HG03558 (cell line): Measurements from ENCODE around the gene CMSS1.
A peak's percentile ranks its signal among the peaks of the same experiment; 100 is the strongest.

Experiments used
- ATAC-seq: cut with Tn5 transposase; IDR thresholded peaks from one replicate; pipeline ENCODE4 v1.9.1; 2021; ENCODE audit warnings: moderate number of reproducible peaks; ENCODE audit not compliant: unreplicated experiment; ENCODE audit errors: extremely low read depth

Gene CMSS1

DNA sequence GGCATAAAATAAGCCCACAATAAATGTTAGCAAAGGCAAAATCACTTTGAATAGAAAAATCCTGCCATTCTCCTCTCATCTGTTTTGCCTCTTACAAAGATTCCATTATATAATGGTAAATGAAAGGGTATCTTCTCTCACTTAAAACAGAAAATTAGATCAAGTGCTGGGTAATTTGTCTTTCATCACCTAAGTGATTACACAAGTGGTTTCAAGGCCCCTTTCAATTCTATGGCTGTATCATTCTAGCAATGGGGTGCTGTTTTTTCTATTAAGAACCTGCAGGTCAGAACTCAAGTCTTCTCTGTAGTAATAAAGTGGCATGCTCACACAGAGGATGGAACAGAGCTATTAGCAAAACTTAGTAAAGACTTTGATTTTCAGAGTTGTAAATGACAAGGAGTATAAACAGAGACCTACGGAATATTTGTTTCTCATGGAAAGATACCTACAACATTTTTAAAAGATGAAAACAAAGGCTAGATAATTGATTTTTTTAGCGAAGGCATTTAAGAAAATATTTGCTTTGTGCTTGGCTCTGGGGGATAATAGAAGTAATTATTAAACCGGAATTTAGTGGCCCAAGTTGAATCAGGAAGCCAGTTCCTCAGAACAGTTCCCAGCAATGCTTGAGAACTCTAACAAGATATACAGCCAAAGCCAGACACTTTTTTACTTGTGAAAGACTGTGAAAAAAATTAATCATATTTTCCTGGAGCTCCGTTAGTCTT is 137.4 kb downstream of the CMSS1 start:
- ATAC-seq, result no peak

DNA sequence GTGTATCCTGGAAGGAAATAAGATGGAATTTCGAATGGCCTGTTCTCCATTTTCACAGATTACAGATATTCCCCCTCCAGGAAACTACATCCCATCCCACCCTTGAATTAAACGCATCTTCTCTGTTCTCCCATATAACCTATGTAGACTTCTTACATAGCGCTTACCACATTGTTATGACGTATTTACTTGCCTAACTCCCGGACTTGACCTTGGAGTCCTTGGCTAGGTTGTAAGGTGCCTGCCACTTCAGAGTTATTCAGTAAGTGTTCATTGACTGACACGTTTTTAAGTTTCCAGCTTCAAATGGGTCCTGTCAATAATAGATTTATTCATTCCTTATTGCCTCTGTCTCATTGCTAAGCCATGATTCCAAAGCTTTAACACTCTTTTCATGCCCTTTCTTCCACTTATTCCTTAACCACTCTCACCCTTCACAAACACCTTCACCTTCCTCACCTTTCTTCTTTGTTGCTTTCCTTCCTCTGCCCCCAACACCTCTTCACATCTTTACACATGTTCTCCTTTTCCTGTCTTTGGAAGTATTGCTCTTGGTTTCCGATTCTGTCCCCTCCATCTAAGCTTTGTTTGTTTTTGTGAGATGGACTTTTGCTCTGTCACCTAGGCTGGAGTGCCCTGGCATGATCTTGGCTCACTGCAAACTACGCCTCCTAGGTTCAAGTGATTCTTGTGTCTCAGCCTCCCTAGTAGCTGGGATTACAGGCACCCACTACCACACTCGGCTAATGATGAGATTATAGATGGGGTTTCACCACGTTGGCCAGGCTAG is 138.3 kb downstream of the CMSS1 start:
- no peak for ATAC-seq

DNA sequence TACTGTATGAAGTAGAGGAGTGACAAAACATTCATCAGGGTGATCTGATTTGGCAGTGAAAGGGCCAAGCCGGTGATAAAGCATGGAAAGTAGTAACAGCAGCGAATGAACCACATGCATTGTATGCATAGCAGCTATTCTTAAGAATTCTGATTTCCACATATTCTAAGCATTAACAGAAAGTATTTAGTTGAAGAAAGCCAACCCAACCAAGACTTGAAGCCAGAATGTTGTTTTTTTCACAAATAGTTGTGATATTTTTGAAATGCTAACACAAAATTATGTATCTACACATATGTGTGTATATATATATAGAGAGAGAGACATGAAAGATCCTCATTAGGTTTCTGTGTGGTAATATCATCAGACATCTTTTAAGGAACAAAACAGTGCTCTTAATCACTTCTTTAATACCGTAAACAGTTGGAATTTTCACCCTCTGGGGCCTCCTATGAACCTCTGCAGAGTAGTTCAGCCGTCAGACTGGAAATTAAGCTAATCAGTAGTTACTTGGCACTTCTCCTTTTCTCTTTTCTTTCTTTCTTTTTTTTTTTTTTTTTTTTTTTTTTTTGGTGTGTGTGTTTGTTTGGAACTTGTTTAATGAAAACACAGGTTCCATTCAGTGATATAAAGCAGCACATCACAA is 139.6 kb downstream of the CMSS1 start:
- ATAC-seq, result no peak

DNA sequence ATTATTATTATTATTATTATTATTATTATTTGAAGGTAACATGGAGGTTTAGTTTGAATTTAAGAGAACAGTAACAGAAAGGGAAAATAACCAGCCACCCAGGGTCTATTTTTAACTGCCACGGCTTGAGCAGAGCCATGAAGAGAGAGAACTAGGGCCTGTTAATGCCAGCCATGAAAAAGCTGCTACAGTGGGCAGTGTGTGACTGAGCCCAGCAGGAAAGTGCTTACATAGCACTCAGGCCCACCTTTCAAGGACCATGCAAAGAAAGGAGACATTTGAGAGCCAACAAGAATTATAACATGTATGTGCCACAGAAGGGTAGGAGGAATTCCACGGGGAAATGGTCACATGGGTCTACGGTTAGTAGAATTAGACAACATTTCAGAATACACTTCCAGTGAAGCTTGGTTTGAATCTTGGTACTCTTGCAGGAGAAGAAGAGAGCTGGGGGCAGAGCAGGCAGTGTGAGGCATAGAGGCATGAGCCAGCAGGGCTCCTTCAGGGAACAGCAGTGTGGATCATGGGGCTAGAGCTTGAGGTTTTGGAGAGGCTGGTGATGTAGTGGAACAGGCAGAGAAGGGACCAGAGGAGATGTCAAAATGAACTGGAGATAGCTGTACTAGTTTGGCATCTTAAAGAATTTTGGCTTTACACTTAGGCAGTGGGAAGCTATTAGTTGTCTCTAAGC is 140.7 kb downstream of the CMSS1 start:
- no peak for ATAC-seq

DNA sequence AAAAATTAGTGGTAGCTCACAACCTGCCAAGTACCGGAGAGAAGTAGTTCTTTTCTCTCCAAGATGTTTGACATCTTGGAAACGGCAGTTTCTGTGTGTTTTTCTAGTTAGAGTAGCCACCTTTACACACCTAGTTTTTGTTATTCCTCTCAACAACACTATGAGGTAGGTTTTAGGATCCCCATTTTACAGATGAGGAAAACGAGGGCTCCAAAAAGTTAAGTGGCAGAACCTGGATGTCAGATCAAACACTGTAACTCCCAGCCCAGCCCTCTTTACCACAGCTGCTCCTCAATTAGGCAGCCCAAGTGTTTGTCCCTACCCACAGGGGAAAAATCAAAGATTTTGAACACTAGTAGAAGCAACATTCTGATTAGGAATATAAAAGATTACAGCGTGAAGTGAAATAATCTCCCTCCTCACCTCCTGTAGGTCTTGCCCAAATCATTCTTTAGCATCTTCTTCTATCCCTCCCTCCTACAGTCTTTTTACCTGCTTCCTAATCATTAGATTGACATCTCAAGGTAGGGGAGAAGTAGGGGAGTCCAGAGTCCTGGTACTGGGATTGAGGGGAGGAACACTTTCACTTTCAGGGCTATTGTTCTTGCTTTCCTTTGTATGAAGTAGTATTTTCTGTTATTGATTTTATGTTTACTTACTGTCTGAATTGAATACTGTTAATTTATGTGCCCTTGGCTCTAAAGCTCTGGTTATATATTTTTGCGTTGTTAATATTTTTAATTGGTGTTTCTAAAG is 142.6 kb downstream of the CMSS1 start:
- ATAC-seq, result no peak

DNA sequence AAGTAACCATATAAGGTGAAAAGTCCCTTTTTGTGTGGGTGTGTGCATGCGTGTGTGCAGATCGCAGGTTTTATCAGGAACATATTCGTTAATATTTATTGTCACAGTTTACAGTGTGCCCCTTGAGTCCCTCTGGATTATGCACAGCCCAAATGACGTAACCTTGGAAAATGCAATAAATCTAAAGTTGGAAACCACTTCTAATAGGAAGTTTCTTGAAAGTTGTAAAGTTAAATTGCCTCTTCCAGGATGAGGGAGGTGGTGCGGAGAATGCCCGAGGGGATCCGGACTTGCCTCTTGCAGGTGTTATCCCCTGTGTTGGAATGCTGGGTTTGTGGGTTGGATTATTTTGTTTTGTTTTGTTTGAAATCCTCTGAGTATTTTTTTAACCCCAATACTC is 143.3 kb downstream of the CMSS1 start:
- ATAC-seq, result no peak

DNA sequence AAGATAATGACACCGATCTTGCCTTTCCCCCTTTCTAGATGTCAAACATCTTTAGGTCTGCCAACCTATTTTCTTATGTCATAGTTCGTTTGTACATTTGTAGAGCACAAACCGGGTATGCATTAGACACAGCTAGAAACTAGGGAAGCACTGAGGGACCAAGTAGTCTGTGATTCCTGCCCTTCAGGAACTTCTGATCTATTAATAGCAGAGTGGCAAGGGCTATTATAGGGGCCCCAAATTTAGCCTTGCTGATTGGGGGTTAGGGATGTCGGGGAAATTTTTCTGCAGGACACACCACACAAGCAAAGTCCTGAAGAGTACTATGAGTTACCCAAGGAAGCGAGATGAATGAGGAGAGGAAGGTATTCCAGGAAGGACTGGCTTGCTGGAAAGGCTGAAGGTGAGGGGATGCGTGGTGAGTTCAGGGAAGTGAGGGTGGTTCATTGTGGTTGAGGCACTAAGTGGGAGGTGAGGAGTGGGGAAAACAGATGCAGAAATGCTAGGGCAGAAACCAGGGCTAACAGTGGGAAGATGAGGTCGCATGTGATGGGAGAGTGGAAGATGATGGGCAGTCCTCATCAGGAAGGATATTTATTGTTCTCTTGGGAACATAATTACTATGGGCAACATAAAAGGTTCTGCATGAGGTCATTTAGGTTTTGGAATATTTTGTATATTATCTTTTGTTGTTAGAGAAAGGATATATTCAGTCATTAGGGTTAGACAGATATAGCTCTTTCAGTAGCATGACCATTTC is 144.3 kb downstream of the CMSS1 start:
- ATAC-seq, result no peak

DNA sequence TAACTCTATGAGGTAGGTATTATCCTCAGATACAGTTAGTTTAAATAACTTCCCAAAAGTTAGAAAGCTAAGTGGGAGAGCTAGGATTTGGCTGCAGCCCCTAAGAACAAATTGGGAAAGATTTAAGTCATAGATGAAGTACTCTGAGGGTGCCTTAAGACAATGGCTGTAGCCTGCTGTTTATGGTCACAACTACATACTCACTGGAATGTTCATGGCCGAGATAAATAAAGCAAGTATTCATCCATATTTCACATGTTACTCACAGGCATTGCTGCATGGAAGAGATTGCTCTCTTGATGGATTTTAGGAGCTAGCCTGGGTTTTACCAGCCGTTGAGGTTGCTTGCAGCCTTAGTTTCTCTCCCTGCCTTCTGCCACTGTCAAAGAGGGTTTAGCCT is 145.0 kb downstream of the CMSS1 start:
- no peak for ATAC-seq

DNA sequence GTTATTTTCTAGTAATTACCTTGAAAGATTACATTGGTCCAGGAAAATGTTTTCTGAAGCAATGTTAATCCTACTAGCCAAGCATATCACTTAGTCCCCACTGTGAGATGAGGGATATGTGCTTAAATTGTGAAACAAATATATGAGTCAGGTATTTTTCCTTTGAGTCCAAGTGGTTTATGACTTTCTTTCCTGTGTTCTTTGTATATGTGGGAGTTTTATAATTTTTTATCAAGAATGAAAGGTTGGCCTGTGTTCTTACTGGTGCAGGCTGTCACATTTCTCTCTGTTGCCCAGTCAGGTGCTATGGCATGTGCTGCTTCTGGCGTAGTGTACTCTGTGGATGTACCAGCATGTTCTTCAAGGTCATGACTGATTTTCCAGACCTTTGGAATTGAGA is 147.4 kb downstream of the CMSS1 start:
- ATAC-seq, result no peak

DNA sequence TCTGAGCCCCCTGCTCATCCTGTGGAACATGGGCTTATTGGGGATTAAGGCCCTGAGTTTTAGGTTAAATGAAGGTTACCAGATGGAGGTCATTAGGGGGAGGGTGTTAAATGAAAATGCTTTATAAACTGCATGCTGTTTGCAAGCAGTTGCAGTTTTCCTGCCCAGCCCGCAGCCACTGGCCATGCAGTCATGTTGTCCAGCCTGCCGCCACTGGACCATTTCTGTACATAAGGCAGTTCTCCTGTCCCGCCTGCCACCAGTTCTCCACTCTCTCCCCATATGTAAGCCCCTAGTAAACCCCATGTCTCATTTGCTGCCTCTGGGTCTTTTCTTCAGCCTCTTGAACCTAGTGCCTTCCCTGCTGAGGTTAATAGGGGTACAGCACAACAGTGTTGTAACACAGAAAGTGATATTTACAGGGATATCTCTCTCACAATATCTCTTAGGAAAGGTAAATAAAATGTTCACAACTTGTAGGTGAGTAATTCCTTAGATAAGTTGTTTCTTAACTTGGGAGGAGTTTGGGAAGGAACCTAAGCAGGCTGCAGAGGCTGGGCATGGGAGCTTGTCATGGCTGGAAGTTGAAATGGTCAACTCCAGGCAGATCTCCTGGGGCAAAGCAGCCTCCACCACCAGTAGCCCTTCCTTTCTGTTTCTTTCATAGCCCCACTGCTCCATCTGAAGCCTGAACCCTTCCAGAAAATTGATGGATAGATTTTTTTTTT is 148.2 kb downstream of the CMSS1 start:
- no peak for ATAC-seq

DNA sequence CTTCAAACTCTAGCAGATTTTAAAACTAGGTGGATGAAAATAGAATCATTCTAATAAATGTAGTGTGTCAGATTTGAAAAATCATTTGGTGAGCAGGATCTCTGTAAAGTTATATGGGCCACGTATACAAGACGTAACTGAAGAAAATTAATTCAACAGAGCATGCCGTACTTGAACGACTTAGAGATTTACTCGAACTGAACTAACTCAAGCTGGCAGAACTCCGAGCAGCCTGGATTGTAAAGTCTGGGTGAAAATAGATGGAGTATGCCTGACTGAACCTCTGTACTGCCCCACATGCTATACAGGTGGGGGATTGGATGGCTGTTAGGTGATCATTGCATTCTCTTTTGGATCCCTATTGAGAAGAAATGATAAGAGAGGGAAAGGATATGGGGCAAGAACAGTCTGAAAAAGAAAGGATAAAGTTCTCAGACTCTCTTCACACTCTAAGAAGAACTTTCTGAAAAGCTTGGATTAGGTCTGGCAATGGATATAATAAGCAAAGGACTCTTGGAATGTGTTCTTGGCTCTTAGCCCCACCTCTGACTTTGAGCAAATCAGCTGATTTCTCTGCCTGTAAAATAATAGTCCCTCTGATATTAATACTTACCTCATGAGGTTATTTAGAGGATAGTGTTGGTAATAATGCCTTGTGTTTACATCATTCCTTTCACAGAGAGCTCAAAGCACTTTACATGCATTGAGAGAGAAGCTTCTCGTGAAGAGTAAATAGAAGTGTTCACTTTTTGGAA is 149.2 kb downstream of the CMSS1 start:
- no peak for ATAC-seq

DNA sequence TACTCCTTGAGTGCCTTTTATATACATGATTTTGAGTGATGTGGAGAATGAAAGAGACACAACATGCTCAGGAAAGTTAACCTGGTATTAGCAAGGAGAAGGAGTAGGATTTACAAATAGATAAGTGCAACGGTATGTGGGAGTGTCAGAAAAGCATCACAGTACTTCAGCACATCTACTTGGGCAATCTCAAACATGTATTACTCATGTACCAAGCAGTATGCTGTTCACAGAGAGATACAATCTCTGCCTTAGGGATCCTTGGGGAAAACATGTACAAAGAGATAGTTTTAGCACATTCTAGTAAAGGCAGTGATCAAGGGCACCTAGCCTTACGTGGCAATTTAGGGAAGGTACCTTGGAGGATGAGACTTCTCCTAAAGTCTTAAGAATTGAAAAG is 150.1 kb downstream of the CMSS1 start:
- ATAC-seq, result no peak

DNA sequence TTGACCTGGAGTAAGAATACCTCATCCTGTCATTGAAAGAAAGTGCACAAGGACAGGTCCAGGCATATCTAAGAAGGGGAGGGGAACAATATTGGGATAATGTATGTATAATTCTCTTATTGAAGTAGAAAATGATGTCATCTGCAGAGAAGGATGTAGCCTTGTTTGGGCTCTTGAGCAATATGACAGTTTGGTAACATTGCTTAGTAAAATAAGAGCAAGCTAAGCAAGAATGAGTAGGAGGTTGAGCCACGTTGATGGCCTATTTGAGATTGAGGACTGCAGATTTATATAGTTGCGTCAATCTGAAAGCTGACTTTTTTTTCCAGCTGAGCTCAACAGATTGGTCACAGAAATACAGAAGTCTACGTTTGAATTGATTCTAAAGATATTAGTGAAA is 151.5 kb downstream of the CMSS1 start:
- no peak for ATAC-seq

DNA sequence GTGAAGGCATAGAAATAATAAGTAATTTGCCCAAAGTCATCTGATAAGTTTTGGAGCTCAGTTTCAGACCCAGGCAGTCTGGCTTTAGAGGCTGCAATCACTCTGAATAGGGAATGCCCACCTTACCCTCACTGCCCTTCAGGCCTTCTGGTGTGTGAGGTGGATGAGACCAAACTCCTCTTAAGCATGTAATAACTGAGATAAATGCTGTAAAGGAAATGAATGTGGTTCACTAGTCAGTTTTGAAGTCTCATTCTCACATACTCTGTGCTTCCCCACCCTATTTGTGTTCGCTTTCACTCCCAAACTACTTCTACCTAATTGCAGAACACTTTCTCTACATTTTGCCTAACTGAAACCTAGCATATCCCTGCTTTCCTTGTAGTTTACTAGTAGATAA is 152.5 kb downstream of the CMSS1 start:
- ATAC-seq, result peak; percentile 92

DNA sequence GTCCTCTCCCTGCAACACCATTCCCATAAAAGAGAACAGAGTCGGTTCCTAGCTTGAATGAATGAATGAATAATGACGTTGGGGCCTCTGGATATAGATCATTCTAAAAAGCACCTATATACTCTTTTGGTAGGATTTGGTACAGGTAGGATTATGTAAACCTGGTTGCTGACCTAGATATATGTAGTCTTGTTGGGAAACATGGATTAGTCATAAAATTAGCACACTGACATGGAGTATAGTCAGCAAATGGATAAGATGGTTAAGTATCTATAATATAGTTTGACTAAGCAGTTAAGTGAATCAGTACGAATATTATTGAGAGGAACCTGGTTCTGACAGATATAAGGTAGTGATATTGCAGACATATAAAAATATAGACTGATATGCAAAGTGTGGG is 154.1 kb downstream of the CMSS1 start:
- no peak for ATAC-seq

DNA sequence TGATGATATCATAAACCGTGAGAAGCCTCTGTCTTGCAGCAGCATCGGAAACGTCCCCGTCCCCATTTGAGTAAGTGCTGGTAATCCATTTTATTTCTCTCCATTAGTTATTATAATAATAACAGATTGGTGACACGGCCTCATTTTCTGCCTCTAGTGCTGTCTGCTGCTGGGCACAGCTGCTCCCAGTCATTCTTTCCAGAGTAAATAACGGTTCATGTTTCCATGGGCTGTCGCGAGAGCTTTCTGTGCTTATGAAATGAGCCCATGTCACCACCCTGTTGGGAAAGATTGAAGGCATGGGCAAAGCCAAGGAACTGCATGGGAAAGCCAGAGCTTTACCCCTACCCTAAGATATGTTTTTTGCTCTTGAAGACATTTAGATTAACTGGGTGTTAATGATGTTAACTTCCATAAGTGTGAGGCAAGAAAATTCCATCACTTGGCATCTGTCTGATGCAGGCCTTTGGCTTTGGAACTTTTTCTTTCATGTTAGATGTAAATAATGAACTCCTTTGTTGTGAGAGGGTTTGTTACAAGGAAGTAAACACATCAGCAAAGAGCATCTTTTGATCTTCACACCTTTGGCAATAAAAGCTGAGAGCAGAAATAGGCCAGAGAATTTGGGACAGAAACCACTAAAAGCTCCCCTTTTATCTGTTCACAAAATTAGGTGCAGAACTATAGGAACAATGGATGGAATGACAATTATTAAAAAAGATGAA is 154.9 kb downstream of the CMSS1 start:
- ATAC-seq, result no peak

DNA sequence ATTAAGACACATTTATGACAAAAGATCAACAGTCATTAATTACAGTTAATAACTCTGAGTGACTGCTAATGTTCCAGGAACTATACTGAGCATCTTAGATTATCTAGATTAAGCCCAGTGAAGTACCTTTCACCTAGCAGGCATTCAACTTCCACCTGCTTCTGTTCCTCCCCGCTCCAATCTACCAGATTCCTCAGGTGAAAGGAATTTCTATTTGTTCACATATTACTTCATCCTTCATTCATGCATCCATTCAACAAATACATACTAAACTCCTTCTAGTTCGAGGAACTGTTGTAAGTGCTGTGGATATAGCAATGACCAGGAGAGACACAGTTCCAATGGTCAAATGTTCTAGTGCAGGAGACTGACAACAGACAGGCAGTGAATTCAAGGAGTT is 157.3 kb downstream of the CMSS1 start:
- ATAC-seq, result no peak
